WI38 (cell line): ENCODE results near the gene DCTD.

ENCODE experiments used
- H3K4me3 ChIP-seq: 2 replicates; pipeline ENCODE4 v1.5.1; 2011; ENCODE audit warnings: low read depth, mild to moderate bottlenecking, control low read depth, low read length
- TF ChIP-seq, protein P1 (sequence below): IDR thresholded peaks from 2 replicates; pipeline ENCODE4 v1.5.1; 2012; ENCODE audit warnings: low read depth, mild to moderate bottlenecking, control low read depth, low read length

Gene DCTD

DNA sequence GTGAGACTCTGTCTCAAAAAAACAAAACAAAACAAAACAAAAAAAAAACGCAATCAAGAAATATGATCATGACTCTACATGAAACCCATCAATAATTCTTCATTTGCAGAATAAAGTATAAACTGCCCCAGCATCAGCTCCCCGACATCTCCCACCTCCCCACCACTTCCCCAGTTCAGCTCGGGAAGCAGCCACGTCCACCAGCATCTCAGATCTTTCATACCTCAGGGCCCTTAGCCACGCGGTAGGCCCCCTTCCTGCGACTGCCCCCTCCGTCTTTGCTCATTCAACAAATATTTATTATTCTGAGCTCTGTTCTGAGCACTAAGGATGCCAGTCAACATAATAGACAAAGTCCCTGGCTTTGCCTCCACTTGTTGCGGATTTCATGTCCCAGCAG lies 45.6 kb downstream of the DCTD start:
- no peak overlapping the region for H3K4me3 ChIP-seq
- TF ChIP-seq, protein P1, sequence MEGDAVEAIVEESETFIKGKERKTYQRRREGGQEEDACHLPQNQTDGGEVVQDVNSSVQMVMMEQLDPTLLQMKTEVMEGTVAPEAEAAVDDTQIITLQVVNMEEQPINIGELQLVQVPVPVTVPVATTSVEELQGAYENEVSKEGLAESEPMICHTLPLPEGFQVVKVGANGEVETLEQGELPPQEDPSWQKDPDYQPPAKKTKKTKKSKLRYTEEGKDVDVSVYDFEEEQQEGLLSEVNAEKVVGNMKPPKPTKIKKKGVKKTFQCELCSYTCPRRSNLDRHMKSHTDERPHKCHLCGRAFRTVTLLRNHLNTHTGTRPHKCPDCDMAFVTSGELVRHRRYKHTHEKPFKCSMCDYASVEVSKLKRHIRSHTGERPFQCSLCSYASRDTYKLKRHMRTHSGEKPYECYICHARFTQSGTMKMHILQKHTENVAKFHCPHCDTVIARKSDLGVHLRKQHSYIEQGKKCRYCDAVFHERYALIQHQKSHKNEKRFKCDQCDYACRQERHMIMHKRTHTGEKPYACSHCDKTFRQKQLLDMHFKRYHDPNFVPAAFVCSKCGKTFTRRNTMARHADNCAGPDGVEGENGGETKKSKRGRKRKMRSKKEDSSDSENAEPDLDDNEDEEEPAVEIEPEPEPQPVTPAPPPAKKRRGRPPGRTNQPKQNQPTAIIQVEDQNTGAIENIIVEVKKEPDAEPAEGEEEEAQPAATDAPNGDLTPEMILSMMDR, result no peak

DNA sequence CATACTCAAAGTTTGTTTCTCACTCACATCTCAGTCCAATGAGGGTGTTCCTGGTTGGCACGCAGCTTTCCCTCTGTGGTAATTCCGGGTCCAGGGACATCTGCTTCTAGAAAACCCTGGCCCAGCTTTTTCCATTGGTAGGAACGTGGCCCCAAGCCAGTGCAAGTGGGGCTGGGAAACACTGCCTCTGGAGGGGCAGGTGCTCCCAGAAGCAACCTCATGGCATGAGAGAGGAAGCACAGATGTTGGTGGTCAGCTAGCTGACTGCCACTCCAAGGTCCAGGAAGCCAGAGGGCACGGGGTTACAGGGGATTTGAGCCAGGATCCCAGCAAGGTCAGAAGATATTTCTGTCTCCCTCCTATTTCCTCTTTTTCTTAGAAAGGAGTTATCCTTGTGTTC lies 47.5 kb downstream of the DCTD start:
- TF ChIP-seq, protein P1, result no peak
- H3K4me3 ChIP-seq, result no peak overlapping the region

DNA sequence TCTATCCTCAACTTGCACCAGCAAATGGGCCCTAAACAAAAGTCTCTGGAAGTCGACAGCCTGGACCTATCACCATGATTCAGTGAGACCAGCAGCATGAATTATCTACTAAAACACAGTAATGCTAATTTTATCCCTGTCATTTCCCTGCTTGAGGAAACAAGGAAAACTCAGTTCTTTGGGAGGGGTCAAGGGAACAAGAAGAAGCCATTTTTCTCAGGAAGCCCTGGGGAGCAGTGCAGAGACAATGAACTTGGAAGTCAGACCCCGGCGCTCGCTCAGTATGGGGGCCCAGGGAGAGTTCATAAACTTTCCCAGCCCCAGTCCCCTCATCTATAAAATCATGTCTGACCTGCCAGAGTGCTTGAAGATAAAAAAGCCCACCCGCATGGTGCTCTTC lies 50.4 kb downstream of the DCTD start:
- H3K4me3 ChIP-seq, result no peak overlapping the region
- TF ChIP-seq, protein P1, result no peak

DNA sequence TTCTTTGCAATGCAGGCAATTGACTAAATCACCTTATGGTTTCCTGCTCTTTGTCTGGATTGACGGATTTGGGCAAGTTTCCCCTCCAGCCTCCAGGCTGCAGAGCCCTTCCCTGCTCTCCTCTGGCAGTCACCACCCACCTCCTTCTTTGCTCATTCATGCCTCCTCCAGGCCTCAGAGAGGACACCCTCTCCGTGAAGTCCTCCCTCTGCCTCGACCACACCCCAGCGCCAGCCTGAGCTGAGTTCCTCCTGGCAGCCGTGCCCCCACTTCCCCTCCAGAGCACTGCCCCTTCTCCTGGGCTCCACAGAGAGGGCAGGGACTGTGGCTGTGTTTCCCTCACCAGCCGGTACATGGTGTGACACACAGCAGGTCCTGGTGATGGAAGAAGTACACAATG lies 53.7 kb downstream of the DCTD start:
- H3K4me3 ChIP-seq, result no peak overlapping the region

DNA sequence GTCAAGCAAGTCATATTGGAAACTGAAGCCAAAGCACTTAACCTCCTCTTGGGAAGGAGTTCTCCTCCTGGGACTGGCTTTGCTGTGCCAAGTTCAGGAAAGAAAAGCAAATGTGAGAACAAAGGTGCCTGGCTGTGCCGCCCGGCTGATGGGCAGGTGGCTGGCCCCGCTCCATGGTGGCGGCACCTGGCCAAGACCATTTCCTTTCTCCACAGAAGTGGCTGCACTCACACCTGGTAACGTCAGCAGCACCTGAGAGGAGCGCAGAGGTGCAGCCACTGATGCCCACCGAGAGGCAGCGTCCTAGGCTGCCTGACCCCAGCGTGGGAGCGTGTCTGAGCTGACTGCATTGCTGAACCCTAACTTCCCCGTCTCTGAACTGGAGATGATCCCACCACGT lies 54.3 kb downstream of the DCTD start:
- no peak overlapping the region for H3K4me3 ChIP-seq
- TF ChIP-seq, protein P1, result no peak

More for the DNA sequence above, 53.7 kb downstream of the DCTD start:
- TF ChIP-seq, protein P1, result no peak

DNA sequence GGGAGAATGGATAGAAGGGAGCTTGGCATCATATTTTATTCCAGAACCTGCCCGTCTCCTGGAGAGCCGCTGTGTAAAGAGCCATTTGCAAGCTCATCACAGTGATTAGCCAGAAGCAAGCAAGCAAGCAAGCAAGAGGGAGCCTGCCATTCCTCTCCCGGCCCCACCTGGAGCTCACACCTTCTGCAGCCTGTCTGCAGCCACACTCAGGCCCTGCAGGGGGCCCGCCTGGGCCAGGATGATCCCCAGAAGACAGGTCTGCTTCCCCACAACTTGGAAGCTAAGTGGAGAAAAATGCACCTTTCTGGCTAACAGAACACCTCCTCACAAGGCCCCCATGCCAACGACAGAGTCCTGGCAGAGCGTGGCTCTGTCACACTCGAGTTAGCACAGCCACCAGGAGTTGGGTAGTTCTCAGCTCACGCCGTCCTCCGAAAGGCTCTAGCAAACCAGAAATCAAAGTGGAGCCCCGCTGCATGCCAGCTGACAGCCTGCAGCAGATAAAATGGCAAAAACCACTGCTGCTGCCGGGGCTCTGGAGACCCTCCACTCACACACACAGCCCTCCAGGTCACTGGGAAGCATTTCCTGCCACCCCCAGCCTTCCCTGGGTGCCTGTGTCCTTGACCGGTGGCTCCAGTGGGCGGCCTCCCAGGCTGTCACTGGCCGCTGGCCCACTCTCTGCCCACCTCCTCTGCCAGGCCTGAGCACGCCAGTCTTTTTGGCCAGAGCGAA lies 54.9 kb downstream of the DCTD start:
- TF ChIP-seq, protein P1, result no peak
- no peak overlapping the region for H3K4me3 ChIP-seq

DNA sequence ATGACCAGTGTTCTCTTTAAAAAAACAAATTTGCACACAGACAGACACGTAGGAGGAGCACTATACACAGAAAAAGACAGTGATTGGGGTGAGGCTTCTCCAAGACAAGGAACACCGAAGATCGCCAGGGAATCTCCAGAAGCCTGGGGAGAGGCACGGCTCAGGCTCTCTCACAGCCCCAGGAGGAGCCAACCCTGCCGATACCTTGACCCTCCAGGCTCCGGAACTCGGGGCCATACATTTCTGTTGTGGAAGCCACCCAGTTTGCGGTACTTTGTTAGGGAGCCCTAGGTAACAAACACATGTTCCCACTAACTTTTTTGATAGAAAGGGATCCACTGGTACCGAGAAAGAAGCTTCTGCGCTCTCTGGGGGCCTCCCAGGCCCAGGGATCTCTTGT lies 55.8 kb downstream of the DCTD start:
- TF ChIP-seq, protein P1, result no peak
- no peak overlapping the region for H3K4me3 ChIP-seq
